ENCODE measurements around the gene REEP5. TPM values are rescaled to one million over a fixed set of nuclear protein-coding genes. Genes with fewer than 3 reads are reported as not detected.
"Not testable (repeated sequence)": the region's sequence is repeated elsewhere in the genome, so short reads cannot be mapped to it uniquely, and the experiment has no call there.

The REEP5 gene
- total and polyA plus RNA-seq, 7 experiments from 2014 or later, result 16.4 to 83.9 (median 30.0) TPM

DNA sequence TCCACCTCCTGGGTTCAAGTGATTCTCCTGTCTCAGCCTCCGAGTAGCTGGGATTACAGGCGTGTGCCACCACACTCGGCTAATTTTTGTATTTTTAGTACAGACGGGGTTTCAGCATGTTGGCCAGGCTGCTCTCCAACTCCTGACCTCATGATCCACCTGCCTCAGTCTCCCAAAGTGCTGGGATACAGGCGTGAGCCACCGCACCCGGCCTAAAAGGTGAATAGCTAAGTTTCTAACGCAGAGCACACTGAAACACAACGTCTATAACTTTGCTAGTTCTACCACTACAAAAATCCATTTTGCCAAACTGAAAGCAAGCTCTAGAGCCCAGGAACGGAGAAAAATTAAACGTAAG lies 61.5 kb downstream of the REEP5 start:
- not testable (repeated sequence) for ATAC-seq; H3K27me3 ChIP-seq (ENCODE audit: control insufficient read depth in 2 of 2, insufficient read depth in 2 of 2, low read length in 2 of 2); H3K9me3 Mint-ChIP-seq; H3K9me3 ChIP-seq (ENCODE audit: control insufficient read depth in 2 of 3, low read length in 3 of 3)
- ChIA-PET POLR2A (interaction anchor here (0.8 to 2.9 kb wide), 10 partner anchors 9 to 153 kb away, joined by 3 to 24 read pairs (median 3); partner anchors contain the start of genes DCP2 and REEP5), CTCF (interaction anchor here (1.0 to 1.1 kb wide), 2 partner anchors 12 to 62 kb away, joined by 3 to 4 read pairs; no protein-coding TSS in a partner anchor)
- peak overlapping the region; percentile 88 for H3K4me3 ChIP-seq (ENCODE audit: low read length)
- peaks cover 10 to 23% (median 11%) of the 10 kb centered on the region in 5 donors for H3K27me3 Mint-ChIP-seq
- H3K4me1 Mint-ChIP-seq, result peaks cover 5 to 41% (median 32%) of the 10 kb centered on the region in 7 donors
- peak overlapping the region; percentile 95 to 99 (median 97) for H3K27ac Mint-ChIP-seq
- H3K4me1 ChIP-seq (ENCODE audit: control insufficient read depth in 2 of 2, insufficient read depth in 2 of 2, low read length in 2 of 2), result peaks cover 19% of the 10 kb centered on the region in 2 donors
- H3K4me3 Mint-ChIP-seq, result peak overlapping the region; percentile 91 to 97 (median 96)
- peak overlapping the region; percentile 89 for H3K27ac ChIP-seq (ENCODE audit: low read depth, low read length)
- peak in 1 of 9 donors; percentile 2 for DNase-seq
- peaks cover under 1 to 20% (median 7%) of the 10 kb centered on the region in 5 donors for H3K36me3 Mint-ChIP-seq
- peaks cover 0 to 22% (median 3%) of the 10 kb centered on the region in 3 experiments for H3K36me3 ChIP-seq (ENCODE audit: control insufficient read depth in 2 of 3, insufficient read depth in 3 of 3, low read length in 3 of 3)
- intact Hi-C loops (cut with micrococcal nuclease), result loop anchor here (2.0 to 5.0 kb wide), 5 partner anchors 18 to 1768 kb away; partner anchors contain the start of genes NREP (in 1 of the 2) and WDR36 (in 1 of the 2)

DNA sequence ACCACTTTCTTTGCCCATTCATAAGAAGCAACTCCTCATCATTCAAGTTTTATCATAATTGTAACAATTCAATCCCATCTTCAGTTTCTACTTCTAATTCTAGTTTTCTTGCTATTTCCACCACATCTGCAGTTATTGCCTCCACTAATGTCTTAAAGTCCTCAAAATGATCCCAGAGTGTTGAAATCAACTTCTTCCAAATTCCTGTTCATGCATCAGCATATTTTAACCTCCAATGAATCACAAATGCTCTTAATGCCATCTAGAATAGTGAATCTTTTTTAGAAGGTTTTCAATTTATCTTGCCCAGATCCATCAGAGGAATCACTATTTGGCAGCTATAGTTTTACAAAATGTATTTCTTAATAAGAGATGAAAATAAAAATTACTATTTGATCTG lies 64.2 kb downstream of the REEP5 start:
- CTCF ChIA-PET, result no interaction called here
- Histone ChIP-seq H3K27ac (ENCODE audit: low read depth, low read length) (no peak overlapping the region), H3K9me3 (ENCODE audit: control insufficient read depth in 2 of 3, low read length in 3 of 3) (no peaks in the 10 kb centered on the region), H3K4me3 (ENCODE audit: low read length) (no peak overlapping the region), H3K36me3 (ENCODE audit: control insufficient read depth in 2 of 3, insufficient read depth in 3 of 3, low read length in 3 of 3) (peaks cover 0 to 6% (median 0%) of the 10 kb centered on the region in 3 experiments), H3K27me3 (ENCODE audit: control insufficient read depth in 2 of 2, insufficient read depth in 2 of 2, low read length in 2 of 2) (no peaks in the 10 kb centered on the region), H3K4me1 (ENCODE audit: control insufficient read depth in 2 of 2, insufficient read depth in 2 of 2, low read length in 2 of 2) (peaks cover 12 to 14% of the 10 kb centered on the region in 2 donors)
- ATAC-seq (no peak), DNase-seq (no peak)
- Mint-ChIP-seq H3K4me3 (no peak overlapping the region), H3K9me3 (peaks cover 4 to 29% (median 12%) of the 10 kb centered on the region in 11 donors), H3K4me1 (peaks cover 0 to 25% (median 20%) of the 10 kb centered on the region in 7 donors), H3K36me3 (peaks cover 8 to 18% (median 15%) of the 10 kb centered on the region in 5 donors), H3K27me3 (peaks cover 22 to 46% (median 31%) of the 10 kb centered on the region in 5 donors), H3K27ac (no peak overlapping the region)
- POLR2A ChIA-PET, result no interaction called here
- intact Hi-C loops (cut with micrococcal nuclease), result no loop called here

DNA sequence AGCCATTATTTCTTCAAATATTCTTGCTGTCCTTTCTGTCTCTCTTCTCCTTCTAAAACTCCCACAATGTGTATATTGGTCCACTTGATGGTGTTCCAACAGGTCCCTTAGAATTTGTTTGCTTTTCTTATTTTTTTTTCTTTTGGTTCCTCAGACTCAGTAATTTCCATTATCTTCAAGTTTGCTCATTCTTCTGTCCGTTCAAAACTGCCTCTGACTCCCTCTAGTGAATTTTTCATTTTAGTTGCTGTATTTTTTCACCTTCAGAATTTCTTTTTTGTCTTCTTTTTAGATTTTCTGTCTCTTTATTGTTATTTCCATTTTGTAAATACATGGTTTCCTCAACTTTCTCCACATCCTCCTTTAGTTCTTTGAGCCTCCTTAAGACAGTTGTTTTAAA lies 67.4 kb downstream of the REEP5 start:
- no peak overlapping the region for H3K4me3 Mint-ChIP-seq
- no peaks in the 10 kb centered on the region for H3K36me3 ChIP-seq (ENCODE audit: control insufficient read depth in 2 of 3, insufficient read depth in 3 of 3, low read length in 3 of 3)
- H3K27ac ChIP-seq (ENCODE audit: low read depth, low read length), result no peak overlapping the region
- DNase-seq, result no peak
- no peak overlapping the region for H3K27ac Mint-ChIP-seq
- H3K27me3 ChIP-seq (ENCODE audit: control insufficient read depth in 2 of 2, insufficient read depth in 2 of 2, low read length in 2 of 2), result no peaks in the 10 kb centered on the region
- CTCF ChIA-PET, result no interaction called here
- peaks cover 4 to 29% (median 12%) of the 10 kb centered on the region in 11 donors for H3K9me3 Mint-ChIP-seq
- intact Hi-C loops (cut with micrococcal nuclease), result no loop called here
- H3K4me1 ChIP-seq (ENCODE audit: control insufficient read depth in 2 of 2, insufficient read depth in 2 of 2, low read length in 2 of 2), result no peaks in the 10 kb centered on the region
- H3K4me1 Mint-ChIP-seq, result no peaks in the 10 kb centered on the region
- H3K9me3 ChIP-seq (ENCODE audit: control insufficient read depth in 2 of 3, low read length in 3 of 3), result no peaks in the 10 kb centered on the region
- no peak overlapping the region for H3K4me3 ChIP-seq (ENCODE audit: low read length)
- POLR2A ChIA-PET, result no interaction called here
- H3K36me3 Mint-ChIP-seq, result peaks cover 6 to 18% (median 13%) of the 10 kb centered on the region in 5 donors
- H3K27me3 Mint-ChIP-seq, result peaks cover 22 to 61% (median 35%) of the 10 kb centered on the region in 5 donors
- ATAC-seq, result no peak

DNA sequence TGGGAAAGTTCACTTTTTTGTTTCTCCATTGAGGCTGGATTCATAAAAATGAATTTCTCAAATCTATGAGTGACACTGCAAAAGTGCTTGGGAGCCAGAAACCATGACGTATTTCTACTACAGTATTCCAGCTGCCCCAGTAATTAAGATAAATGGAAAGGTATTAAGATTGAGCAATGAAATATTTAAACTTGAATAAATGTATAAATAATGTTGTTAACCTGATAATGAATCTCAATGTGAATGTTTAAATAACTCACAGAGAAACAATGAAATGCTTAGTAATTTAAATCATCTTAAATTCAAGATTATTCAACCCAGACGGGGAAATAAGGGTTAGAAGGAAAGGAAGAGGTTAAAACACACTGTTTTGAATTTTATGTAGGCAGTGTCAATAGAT lies 72.1 kb downstream of the REEP5 start:
- H3K4me3 ChIP-seq (ENCODE audit: low read length), result no peak overlapping the region
- H3K9me3 Mint-ChIP-seq, result peaks cover 2 to 13% (median 6%) of the 10 kb centered on the region in 11 donors
- ATAC-seq (no peak), DNase-seq (no peak)
- H3K4me3 Mint-ChIP-seq, result no peak overlapping the region
- H3K27ac Mint-ChIP-seq, result no peak overlapping the region
- H3K27ac ChIP-seq (ENCODE audit: low read depth, low read length), result no peak overlapping the region
- peaks cover 2 to 11% (median 5%) of the 10 kb centered on the region in 5 donors for H3K36me3 Mint-ChIP-seq
- no peaks in the 10 kb centered on the region for H3K36me3 ChIP-seq (ENCODE audit: control insufficient read depth in 2 of 3, insufficient read depth in 3 of 3, low read length in 3 of 3)
- POLR2A ChIA-PET, result no interaction called here
- H3K4me1 ChIP-seq (ENCODE audit: control insufficient read depth in 2 of 2, insufficient read depth in 2 of 2, low read length in 2 of 2), result no peaks in the 10 kb centered on the region
- CTCF ChIA-PET, result no interaction called here
- intact Hi-C loops (cut with micrococcal nuclease), result loop anchor here in 1 of 2 donors (2.0 to 10.0 kb wide), 2 partner anchors 159 to 485 kb away; no protein-coding TSS in a partner anchor
- H3K27me3 ChIP-seq (ENCODE audit: control insufficient read depth in 2 of 2, insufficient read depth in 2 of 2, low read length in 2 of 2), result no peaks in the 10 kb centered on the region
- H3K9me3 ChIP-seq (ENCODE audit: control insufficient read depth in 2 of 3, low read length in 3 of 3), result no peaks in the 10 kb centered on the region
- H3K4me1 Mint-ChIP-seq, result peaks cover 4 to 7% (median 5%) of the 10 kb centered on the region in 7 donors
- peaks cover 5 to 35% (median 18%) of the 10 kb centered on the region in 5 donors for H3K27me3 Mint-ChIP-seq

DNA sequence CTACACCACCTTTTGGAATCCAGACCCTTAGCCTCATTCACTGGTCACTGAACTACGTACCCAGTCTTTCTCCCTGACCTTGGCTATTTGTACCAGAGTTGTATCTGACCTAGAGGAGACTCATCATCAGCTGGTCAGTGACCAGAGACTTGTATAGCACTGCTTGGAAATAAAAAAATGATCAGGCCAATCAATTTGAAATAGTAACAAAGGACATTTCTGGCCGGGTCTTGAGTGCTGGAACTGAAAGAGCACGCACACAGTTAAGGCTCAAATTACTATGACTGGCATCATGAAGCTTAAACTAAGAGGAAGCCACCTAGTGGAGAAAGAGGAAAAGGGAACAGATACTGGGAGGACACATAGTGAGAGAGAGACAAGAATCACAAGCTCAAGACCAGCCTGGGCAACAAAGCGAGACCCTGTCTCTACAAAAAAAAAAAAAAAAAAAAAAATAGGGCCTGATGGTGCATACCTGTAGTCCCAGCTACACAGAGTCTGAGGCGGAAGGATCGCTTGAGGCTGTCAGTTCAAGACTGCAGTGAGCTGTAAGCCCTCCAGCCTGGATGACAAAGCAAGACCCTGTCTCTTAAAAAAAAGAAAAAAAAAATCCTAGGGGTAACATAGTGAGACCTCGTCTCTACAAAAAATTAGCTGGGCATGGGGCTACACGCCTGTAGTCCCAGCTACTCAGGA lies 73.8 kb downstream of the REEP5 start:
- H3K36me3 ChIP-seq (ENCODE audit: control insufficient read depth in 2 of 3, insufficient read depth in 3 of 3, low read length in 3 of 3), result no peaks in the 10 kb centered on the region
- Mint-ChIP-seq H3K4me3 (peak overlapping the region in 2 of 10 donors; percentile 16 to 41), H3K36me3 (peaks cover 0 to 5% (median 0%) of the 10 kb centered on the region in 5 donors), H3K27ac (peak overlapping the region in 3 of 9 donors; percentile 53 to 58 (median 53)), H3K27me3 (peaks cover 0 to 20% (median 5%) of the 10 kb centered on the region in 5 donors), H3K4me1 (peaks cover 4 to 8% (median 6%) of the 10 kb centered on the region in 7 donors), H3K9me3 (peaks cover 0 to 2% (median 0%) of the 10 kb centered on the region in 11 donors)
- peak; percentile 97 for ATAC-seq
- H3K4me3 ChIP-seq (ENCODE audit: low read length), result no peak overlapping the region
- POLR2A ChIA-PET, result interaction anchor here (1.0 kb wide), 1 partner anchor 75 kb away, joined by 3 read pairs; no protein-coding TSS in a partner anchor
- CTCF ChIA-PET, result interaction anchor here (0.6 to 1.5 kb wide), 16 partner anchors 9 to 769 kb away, joined by 3 to 8 read pairs (median 3); partner anchors contain the start of genes DCP2 and SRP19
- intact Hi-C loops (cut with micrococcal nuclease), result loop anchor here (1.0 to 10.0 kb wide), 6 partner anchors 13 to 487 kb away; partner anchors contain the start of genes REEP5 (in 2 of the 2) and SRP19 (in 1 of the 2)
- no peak overlapping the region for H3K27ac ChIP-seq (ENCODE audit: low read depth, low read length)
- H3K4me1 ChIP-seq (ENCODE audit: control insufficient read depth in 2 of 2, insufficient read depth in 2 of 2, low read length in 2 of 2), result no peaks in the 10 kb centered on the region
- H3K27me3 ChIP-seq (ENCODE audit: control insufficient read depth in 2 of 2, insufficient read depth in 2 of 2, low read length in 2 of 2), result no peaks in the 10 kb centered on the region
- no peaks in the 10 kb centered on the region for H3K9me3 ChIP-seq (ENCODE audit: control insufficient read depth in 2 of 3, low read length in 3 of 3)
- DNase-seq, result peak in 7 of 9 donors; percentile 8 to 51 (median 40)

DNA sequence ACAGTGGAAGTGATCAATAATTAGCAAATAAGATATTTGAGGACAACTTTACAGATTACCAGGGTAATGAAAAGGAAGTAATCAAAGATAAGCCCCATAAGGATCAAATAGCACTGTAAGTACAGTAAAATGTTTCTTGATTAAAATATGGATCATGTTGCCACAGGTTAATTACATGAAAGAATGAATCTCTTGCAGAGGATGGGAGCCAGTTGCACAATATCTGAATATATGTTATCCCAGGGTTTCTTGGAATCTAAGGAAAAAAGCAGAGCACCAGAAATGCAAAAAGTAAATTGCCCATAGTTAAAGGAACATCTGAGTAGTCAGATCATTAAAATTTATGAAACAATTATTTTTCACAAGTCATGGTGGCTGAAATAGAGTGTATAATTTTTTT lies 74.7 kb downstream of the REEP5 start:
- CTCF ChIA-PET, result no interaction called here
- intact Hi-C loops (cut with micrococcal nuclease), result loop anchor here in 1 of 2 donors (10.0 kb wide), 1 partner anchor 487 kb away; no protein-coding TSS in a partner anchor
- peak overlapping the region in 2 of 9 donors; percentile 11 to 48 for H3K27ac Mint-ChIP-seq
- Histone ChIP-seq H3K36me3 (ENCODE audit: control insufficient read depth in 2 of 3, insufficient read depth in 3 of 3, low read length in 3 of 3) (no peaks in the 10 kb centered on the region), H3K4me3 (ENCODE audit: low read length) (no peak overlapping the region), H3K9me3 (ENCODE audit: control insufficient read depth in 2 of 3, low read length in 3 of 3) (no peaks in the 10 kb centered on the region), H3K27me3 (ENCODE audit: control insufficient read depth in 2 of 2, insufficient read depth in 2 of 2, low read length in 2 of 2) (no peaks in the 10 kb centered on the region), H3K27ac (ENCODE audit: low read depth, low read length) (no peak overlapping the region), H3K4me1 (ENCODE audit: control insufficient read depth in 2 of 2, insufficient read depth in 2 of 2, low read length in 2 of 2) (no peaks in the 10 kb centered on the region)
- H3K4me3 Mint-ChIP-seq, result no peak overlapping the region
- H3K4me1 Mint-ChIP-seq, result peaks cover 4 to 8% (median 6%) of the 10 kb centered on the region in 7 donors
- peaks cover 0 to 9% (median 0%) of the 10 kb centered on the region in 5 donors for H3K36me3 Mint-ChIP-seq
- POLR2A ChIA-PET, result no interaction called here
- DNase-seq (no peak), ATAC-seq (no peak)
- peaks cover 0 to 3% (median 0%) of the 10 kb centered on the region in 11 donors for H3K9me3 Mint-ChIP-seq
- peaks cover 0 to 15% (median 4%) of the 10 kb centered on the region in 5 donors for H3K27me3 Mint-ChIP-seq
